B cell (primary cell): Measurements from ENCODE around the gene CCDC192. TPM values are rescaled to one million over a fixed set of nuclear protein-coding genes. Genes with fewer than 3 reads are reported as not detected.

Experiments used
- ATAC-seq: fragments of 200-7000 bp; cut with Tn5 transposase; one replicate; pipeline ENCODE4 v1.10.0; 2021; ENCODE audit warnings: low read depth, mild to moderate bottlenecking, moderate number of reproducible peaks, moderate library complexity
- CTCF ChIA-PET: fragments of 350-600 bp; sonication (Branson Sonifier 250); formaldehyde crosslinking; loops from one replicate; lab custom pipeline; 2021; ENCODE audit warnings: antibody characterized with exemption, inconsistent platforms; lab: Charles Lee
- POLR2A ChIA-PET: fragments of 350-600 bp; sonication (Branson Sonifier 250); formaldehyde crosslinking; loops from one replicate; lab custom pipeline; 2021; ENCODE audit warnings: antibody characterized with exemption; lab: Charles Lee
- DNase-seq: peaks from one replicate; pipeline ENCODE4 v3.0.0; 2013
- H2AFZ ChIP-seq: 2 replicates; pipeline ENCODE4 v1.6.1; 2012; ENCODE audit warnings: mild to moderate bottlenecking, low read depth, low read length; ENCODE audit not compliant: insufficient read depth, poor library complexity, severe bottlenecking
- H3K27ac ChIP-seq, 2 donors: 1 replicate in 1 of 2; 2 replicates in 1 of 2; pipeline ENCODE4 v1.5.1; 2012 to 2013; ENCODE audit warnings: low read length in 2 of 2, mild to moderate bottlenecking in 2 of 2, moderate library complexity in 1 of 2
- H3K27me3 ChIP-seq, 4 experiments: fragments of 200-600 bp in 1 of 4; sonication (generic) in 1 of 4; replicated peaks in 1 of 4; 1 replicate in 2 of 4; 2 replicates in 2 of 4; pipeline versions ENCODE4 v1.6.1 to v1.7.0; 2013 to 2016; ENCODE audit warnings: low read length in 3 of 4, mild to moderate bottlenecking in 2 of 4, mixed read lengths in 1 of 4, moderate library complexity in 1 of 4; ENCODE audit not compliant: insufficient read depth in 4 of 4, control insufficient read depth in 3 of 4; ENCODE audit errors: control extremely low read depth in 1 of 4
- H3K36me3 ChIP-seq, 2 experiments: replicated peaks in 1 of 2; 1 replicate in 1 of 2; 2 replicates in 1 of 2; pipeline versions ENCODE4 v1.6.1 to v1.7.1; 2013; ENCODE audit warnings: low read length in 1 of 2; ENCODE audit not compliant: insufficient read depth in 2 of 2, control insufficient read depth in 1 of 2; ENCODE audit errors: control extremely low read depth in 1 of 2, extremely low read depth in 1 of 2
- H3K4me1 ChIP-seq, 2 donors: fragments of 200-600 bp in 1 of 2; sonication (generic) in 1 of 2; 1 replicate in 1 of 2; 2 replicates in 1 of 2; pipeline versions ENCODE4 v1.5.1 to v1.6.1; 2013 to 2017; ENCODE audit warnings: low read length in 2 of 2; ENCODE audit not compliant: control insufficient read depth in 2 of 2, insufficient read depth in 2 of 2
- H3K4me2 ChIP-seq: replicated peaks from 2 replicates; pipeline ENCODE3; 2012; ENCODE audit warnings: mild to moderate bottlenecking, low read depth, low read length; ENCODE audit not compliant: poor library complexity, severe bottlenecking
- H3K4me3 ChIP-seq, 5 experiments: fragments of 200-600 bp in 1 of 5; sonication (generic) in 1 of 5; 1 replicate in 3 of 5; 2 replicates in 2 of 5; pipeline versions ENCODE4 v1.5.1 to v1.7.0; 2011 to 2016; ENCODE audit warnings: low read length in 4 of 5, mild to moderate bottlenecking in 4 of 5, low read depth in 2 of 5, control low read depth in 1 of 5, moderate library complexity in 1 of 5; ENCODE audit not compliant: insufficient read depth in 1 of 5; ENCODE audit errors: control extremely low read depth in 1 of 5, extremely low read depth in 1 of 5
- H3K79me2 ChIP-seq: fragments of 200-600 bp; sonication (generic); one replicate; pipeline ENCODE4 v1.6.0; 2016; ENCODE audit warnings: low read length; ENCODE audit not compliant: control insufficient read depth, insufficient read depth
- H3K9ac ChIP-seq: fragments of 200-600 bp; sonication (generic); 2 replicates; pipeline ENCODE4 v1.6.1; 2017; ENCODE audit warnings: mild to moderate bottlenecking, low read length, moderate library complexity
- H3K9me3 ChIP-seq, 3 donors: one replicate each; pipeline versions ENCODE4 v1.6.1 to v1.7.1; 2013; ENCODE audit warnings: low read length in 2 of 3; ENCODE audit not compliant: control insufficient read depth in 2 of 3, insufficient read depth in 1 of 3; ENCODE audit errors: control extremely low read depth in 1 of 3
- H4K20me1 ChIP-seq: 2 replicates; pipeline ENCODE4 v1.6.0; 2012; ENCODE audit warnings: mild to moderate bottlenecking, low read length; ENCODE audit not compliant: insufficient read depth, control insufficient read depth, poor library complexity, severe bottlenecking
- H3K27ac Mint-ChIP-seq: one replicate; pipeline ENCODE4 v1.8.0; 2021; ENCODE audit warnings: mixed read lengths
- H3K27me3 Mint-ChIP-seq: one replicate; pipeline ENCODE4 v1.8.0; 2021; ENCODE audit warnings: mixed read lengths
- H3K4me1 Mint-ChIP-seq: one replicate; pipeline ENCODE4 v1.8.0; 2021; ENCODE audit warnings: mixed read lengths
- H3K4me3 Mint-ChIP-seq: one replicate; pipeline ENCODE4 v1.8.0; 2021; ENCODE audit warnings: mixed read lengths
- H3K9me3 Mint-ChIP-seq: one replicate; pipeline ENCODE4 v1.8.0; 2022; ENCODE audit warnings: mixed read lengths; ENCODE audit not compliant: insufficient read depth
- CTCF ChIP-seq: fragments of 200-600 bp; IDR thresholded peaks from one replicate; pipeline ENCODE4 v1.8.0; 2022; ENCODE audit warnings: antibody characterized with exemption, mild to moderate bottlenecking
- EZH2 ChIP-seq: IDR thresholded peaks from 2 replicates; pipeline ENCODE4 v1.6.1; 2012; ENCODE audit warnings: borderline replicate concordance, low read depth, mild to moderate bottlenecking, moderate library complexity, low read length; ENCODE audit not compliant: insufficient read depth, poor library complexity, severe bottlenecking
- WGBS: methylation state at CpG from one replicate; pipeline ENCODE4 v1.1.5; 2013; ENCODE audit warnings: missing lambda C conversion rate; ENCODE audit not compliant: insufficient coverage; 5-methylcytosine and 5-hydroxymethylcytosine counted together
- intact Hi-C: fragments of 100-400 bp; cut with micrococcal nuclease; formaldehyde crosslinking; loops from one replicate; pipeline ENCODE4 v1.10.0; 2022
- polyA plus RNA-seq: library from polyadenylated mRNA; depleted of rRNA; stranded (reverse); fragments of >200 nt; gene quantifications from 2 replicates; pipeline ENCODE4 v1.2.3, GENCODE V29; 2012
- total RNA-seq, 2 donors: library from RNA; stranded (reverse); fragments of 120-200 nt in 1 of 2; gene quantifications; 1 replicate in 1 of 2; 2 replicates in 1 of 2; pipeline versions ENCODE4 v1.2.3 to v1.2.4, GENCODE V29; 2013 to 2022

Gene CCDC192
- total and polyA plus RNA-seq, 2 donors (not counting 1 experiment from before 2014, with no cell fraction given), result not detected

GRCh38 chr5:127935398-127935797 is 232.2 kb downstream of the CCDC192 start:
- no peaks in the 10 kb centered on the region for H4K20me1 ChIP-seq
- no peak overlapping the region for H3K4me3 Mint-ChIP-seq
- H3K4me1 ChIP-seq, result no peaks in the 10 kb centered on the region
- TF ChIP-seq CTCF (no peak), EZH2 (no peak)
- intact Hi-C loops, result no loop called here
- no peak overlapping the region for H3K4me2 ChIP-seq
- DNase-seq, result no peak
- H3K79me2 ChIP-seq, result no peaks in the 10 kb centered on the region
- H3K36me3 ChIP-seq, result no peaks in the 10 kb centered on the region
- H3K9me3 Mint-ChIP-seq, result no peaks in the 10 kb centered on the region
- ChIA-PET CTCF (no interaction called here), POLR2A (no interaction called here)
- H3K4me1 Mint-ChIP-seq, result no peaks in the 10 kb centered on the region
- no peaks in the 10 kb centered on the region for H3K27me3 ChIP-seq
- no peak overlapping the region for H3K27ac ChIP-seq
- H3K27me3 Mint-ChIP-seq, result no peaks in the 10 kb centered on the region
- H3K27ac Mint-ChIP-seq, result no peak overlapping the region
- no peak for ATAC-seq
- WGBS, result 86% methylated on average over 1 of the region's 1 CpG
- no peak overlapping the region for H3K9ac ChIP-seq
- no peaks in the 10 kb centered on the region for H3K9me3 ChIP-seq
- no peak overlapping the region for H3K4me3 ChIP-seq
- H2AFZ ChIP-seq, result no peak overlapping the region

- H3K9me3 Mint-ChIP-seq, result no peaks in the 10 kb centered on the region
- H3K9ac ChIP-seq, result no peak overlapping the region
- no peaks in the 10 kb centered on the region for H3K79me2 ChIP-seq
- no peaks in the 10 kb centered on the region for H3K9me3 ChIP-seq
- H3K4me1 ChIP-seq, result no peaks in the 10 kb centered on the region
- DNase-seq (no peak), ATAC-seq (no peak)
- H3K36me3 ChIP-seq, result no peaks in the 10 kb centered on the region
- POLR2A ChIA-PET, result no interaction called here
- 100% methylated on average over 2 of the region's 6 CpGs for WGBS
- H2AFZ ChIP-seq, result no peak overlapping the region
- no peak overlapping the region for H3K27ac Mint-ChIP-seq
- no peaks in the 10 kb centered on the region for H4K20me1 ChIP-seq
- H3K27me3 Mint-ChIP-seq, result no peaks in the 10 kb centered on the region
- H3K4me3 ChIP-seq, result no peak overlapping the region
- intact Hi-C loops, result no loop called here
- H3K27ac ChIP-seq, result no peak overlapping the region
- no peaks in the 10 kb centered on the region for H3K4me1 Mint-ChIP-seq
- H3K27me3 ChIP-seq, result no peaks in the 10 kb centered on the region
- no peak overlapping the region for H3K4me2 ChIP-seq
- CTCF ChIA-PET, result no interaction called here
- TF ChIP-seq EZH2 (no peak), CTCF (no peak)
- no peak overlapping the region for H3K4me3 Mint-ChIP-seq
These were observed 233.3 kb downstream of the CCDC192 start for GRCh38 chr5:127936439-127936972.
